ENCODE results near the gene AP5Z1. TPM values are rescaled to one million over a fixed set of nuclear protein-coding genes. Genes with fewer than 3 reads are reported as not detected.
A peak's percentile ranks its signal among the peaks of the same experiment; 100 is the strongest.

The AP5Z1 gene
- total RNA-seq, 2 donors from 2014 or later = 14.0 to 18.8 TPM

DNA sequence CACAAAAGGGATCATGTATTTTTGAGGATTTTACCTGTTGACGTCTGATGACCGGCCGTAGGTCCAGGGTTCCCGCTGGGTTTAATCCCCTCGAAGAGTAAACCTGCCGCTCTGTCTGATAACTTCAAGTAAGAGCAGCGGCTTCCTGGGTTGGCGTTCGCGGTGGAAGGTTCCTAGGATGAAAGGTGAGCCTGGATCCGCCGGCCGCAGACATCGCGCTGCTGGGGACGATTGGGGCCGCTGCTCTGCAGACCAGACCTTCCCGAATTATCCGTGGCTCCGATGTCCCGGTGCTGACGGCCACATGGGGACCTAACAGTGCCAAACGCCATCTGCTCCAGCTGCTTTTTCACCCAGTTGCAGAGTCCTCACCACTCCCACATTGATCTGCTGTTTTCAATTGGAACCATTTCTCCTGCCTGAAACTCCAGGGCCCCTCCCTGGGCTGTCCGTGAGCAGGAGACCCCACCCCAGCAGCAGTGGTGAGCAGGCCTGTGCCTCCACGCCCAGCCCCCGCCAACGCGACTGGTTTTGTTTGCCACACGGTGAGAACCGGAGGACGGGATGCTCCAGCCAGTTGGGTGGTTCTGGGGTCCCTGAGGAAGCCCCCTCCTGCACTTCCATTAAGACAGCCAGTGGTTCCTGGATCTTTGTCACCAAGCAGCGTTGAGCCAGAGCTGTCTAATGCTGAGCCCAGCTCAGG, 12.2 kb upstream of the AP5Z1 start:
- intact Hi-C loops (cut with DNase I) = no loop called here
- ATAC-seq = no peak
- DNase-seq = no peak

GRCh38 chr7:4763794-4764185, 11.6 kb upstream of the AP5Z1 start:
- intact Hi-C loops (cut with DNase I) = no loop called here
- no peak for ATAC-seq
- DNase-seq = no peak

DNA sequence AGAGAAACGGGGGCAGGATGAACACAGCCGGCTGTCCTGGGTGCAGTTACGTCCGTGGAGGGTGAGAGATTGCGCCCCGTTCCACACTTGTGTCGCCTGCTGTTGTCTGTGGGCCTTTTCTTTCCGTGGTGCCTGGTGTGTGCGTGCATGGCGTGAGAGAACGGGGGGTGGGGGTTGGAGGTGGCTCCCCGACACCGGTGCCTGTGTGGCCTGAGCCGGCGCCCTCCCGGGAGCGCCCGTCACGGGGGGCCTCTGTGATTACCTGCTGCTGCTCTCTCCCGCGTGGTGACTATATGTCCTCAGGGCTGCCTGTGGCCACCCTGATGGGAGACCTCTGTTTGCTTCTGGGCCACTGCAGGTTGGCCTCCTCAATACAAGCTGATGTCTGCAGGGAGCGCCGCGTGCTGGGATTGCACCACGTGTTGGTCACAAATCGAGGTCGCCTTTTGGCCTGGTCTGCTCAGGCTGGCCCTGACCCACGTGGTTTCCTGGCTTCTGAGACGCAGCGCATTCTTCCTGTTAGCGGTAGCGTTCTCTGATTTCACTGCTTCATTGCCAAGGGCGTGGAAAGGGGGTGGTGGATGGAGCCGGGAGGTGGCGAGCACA, 10.9 kb upstream of the AP5Z1 start:
- DNase-seq (no peak), ATAC-seq (no peak)
- intact Hi-C loops (cut with DNase I) = no loop called here

- no peak for ATAC-seq
- no peak for DNase-seq
- intact Hi-C loops (cut with DNase I) = no loop called here
These were observed 9.5 kb upstream of the AP5Z1 start for GRCh38 chr7:4765776-4766490.

DNA sequence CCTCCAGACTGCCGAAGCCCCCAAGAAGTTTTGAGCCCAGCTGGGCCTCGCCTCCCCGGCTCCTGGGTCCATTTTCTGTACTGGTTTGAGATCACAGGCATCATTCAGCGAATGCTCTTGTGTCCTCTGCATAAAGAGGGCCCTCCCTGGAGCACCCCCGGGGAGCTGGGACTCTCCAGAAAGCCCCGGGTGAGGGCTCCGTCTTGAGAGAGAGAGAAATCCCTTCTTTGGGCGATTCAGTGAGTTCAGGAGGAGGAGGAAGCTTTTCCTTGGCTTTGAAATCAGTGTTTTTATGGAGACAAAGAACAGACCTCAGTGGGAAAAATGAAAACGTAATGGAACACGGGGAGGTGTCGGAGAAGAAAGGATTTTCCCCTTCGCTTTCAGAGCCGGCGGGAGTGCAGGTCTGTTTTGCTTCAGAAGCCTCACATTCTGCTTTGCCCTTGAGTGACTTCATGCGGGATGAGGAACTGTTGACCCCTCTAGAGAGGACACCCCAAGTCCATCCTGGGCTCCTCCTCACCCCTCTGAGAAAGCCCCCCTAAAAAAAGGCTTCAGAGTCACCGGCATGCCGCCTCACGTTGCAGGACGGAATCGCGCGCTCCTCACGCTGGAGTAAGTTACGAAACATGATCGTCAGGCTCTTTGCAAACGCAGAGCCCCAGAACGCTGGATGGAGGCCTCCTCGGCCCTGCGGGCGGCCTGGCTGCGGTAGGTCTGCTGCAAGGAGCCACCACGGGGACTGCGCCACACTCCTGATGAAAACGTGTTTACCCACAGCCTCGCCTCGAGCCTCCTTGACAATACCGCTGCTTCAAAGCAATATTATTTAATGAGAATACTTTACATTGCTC, 8.5 kb upstream of the AP5Z1 start:
- ATAC-seq (no peak), DNase-seq (no peak)
- intact Hi-C loops (cut with DNase I) = no loop called here

DNA sequence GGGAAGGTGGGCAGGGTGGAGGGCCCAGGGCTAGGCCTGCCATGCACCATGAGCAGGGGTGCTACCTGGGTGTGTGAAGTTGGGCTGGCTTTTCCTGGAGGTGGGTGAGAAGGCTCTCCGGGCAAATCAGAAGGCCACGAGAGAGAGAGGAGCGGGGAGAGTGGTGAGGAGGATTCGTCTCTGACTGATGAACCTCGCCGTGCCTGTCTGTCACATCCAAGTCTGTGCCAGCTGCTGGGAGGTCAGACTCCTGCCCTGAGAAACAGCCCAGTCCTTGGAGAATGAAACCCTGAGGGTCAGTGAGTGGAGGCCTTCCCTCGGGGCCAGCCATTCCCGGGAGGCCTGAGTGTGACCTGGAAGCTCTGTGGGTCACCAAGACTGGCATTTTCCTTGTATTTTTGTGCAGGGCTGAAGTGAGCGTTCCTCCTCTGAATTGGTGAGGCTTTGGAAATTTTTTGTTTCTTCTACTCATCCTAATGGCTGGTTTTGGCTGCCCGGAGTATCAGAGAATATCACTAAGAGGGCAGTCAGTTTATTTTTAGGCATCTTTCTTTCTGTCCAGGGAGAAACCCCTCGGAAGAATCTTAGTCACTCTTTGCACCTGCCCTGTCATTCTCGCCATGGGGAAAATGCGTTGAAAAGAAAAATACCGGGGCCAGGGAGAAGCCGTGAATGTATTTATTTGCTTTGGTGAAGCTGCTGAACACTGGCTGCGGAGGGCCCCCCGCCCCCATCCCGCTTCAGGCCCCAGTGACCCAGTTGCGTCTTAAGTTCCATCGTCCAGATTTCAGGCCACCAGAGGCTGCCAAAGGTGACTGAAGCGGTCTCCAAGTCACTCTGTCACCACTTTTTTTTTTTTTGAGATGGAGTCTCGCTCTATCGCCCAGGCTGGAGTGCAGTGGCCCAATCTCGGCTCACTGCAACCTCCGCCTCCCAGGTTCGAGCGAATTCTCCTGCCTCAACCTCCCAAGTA, 6.5 kb upstream of the AP5Z1 start:
- ATAC-seq (no peak), DNase-seq (no peak)
- intact Hi-C loops (cut with DNase I) = no loop called here

DNA sequence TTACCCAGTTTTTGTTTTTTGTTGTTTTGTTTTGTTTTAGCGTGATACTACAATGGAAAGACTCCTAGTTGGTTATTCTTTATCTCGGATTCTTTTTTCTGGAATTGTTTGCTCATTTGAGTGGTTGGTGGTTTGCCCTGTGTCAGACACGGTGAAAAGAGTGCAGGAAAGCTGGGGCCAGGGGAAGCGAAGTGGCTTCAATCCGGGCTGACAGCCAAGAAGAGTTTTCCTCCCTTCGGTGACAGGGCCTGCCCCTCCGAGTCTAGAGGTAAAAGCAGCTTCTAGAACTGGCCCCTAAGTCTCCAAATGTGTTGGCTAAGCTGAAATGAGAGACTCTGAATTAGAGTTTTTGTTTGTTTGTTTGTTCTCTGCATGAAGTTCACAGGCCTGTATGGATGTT, 5.7 kb upstream of the AP5Z1 start:
- DNase-seq (no peak), ATAC-seq (no peak)
- intact Hi-C loops (cut with DNase I) = no loop called here

DNA sequence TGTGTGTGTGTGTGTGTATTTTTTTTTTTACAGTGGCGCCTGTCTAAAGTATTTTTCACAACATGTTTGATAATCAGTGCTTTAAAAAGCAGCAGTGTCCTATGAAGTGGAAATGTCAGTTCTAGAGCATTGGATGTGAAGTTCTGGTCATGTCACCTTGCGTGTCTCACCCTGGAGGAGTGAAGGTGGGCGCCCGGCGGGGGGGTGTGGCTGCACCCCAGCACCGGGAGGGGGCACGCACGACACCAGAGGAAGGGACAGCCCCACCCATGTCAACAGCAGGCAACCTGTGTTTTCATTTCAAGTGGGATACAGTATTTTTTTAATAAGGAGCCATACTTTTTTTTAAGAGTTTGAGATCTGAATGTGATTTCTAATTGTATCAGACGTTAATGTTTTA, 4.5 kb upstream of the AP5Z1 start:
- DNase-seq (no peak), ATAC-seq (no peak)
- intact Hi-C loops (cut with DNase I) = no loop called here

- intact Hi-C loops (cut with DNase I) = no loop called here
- no peak for ATAC-seq
These were observed 3.7 kb upstream of the AP5Z1 start for GRCh38 chr7:4771737-4772136.

GRCh38 chr7:4772306-4772705, 3.1 kb upstream of the AP5Z1 start:
- intact Hi-C loops (cut with DNase I) = no loop called here
- no peak for ATAC-seq
- no peak for DNase-seq

More at GRCh38 chr7:4771737-4772136, 3.7 kb upstream of the AP5Z1 start:
- no peak for DNase-seq

DNA sequence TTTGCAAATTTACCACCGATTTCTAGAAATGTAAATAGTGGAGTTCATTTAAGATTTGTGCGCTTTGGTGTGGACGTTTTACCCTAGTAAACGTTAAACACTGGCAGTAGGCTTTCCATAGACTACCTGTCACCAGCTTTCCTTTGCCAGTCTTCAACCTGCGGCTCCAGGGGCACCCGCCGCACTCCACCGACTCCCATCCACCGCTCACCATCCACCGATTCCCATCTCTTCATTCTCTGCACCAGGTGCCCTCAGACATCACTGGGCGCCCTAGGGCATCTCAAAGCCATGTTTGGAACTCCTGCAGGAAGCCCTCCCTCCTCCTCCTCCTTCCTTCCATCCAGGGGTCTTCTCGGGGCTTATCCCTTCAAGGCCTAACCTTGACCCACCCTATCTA, 1.4 kb upstream of the AP5Z1 start:
- intact Hi-C loops (cut with DNase I) = no loop called here
- no peak for ATAC-seq
- DNase-seq = no peak

DNA sequence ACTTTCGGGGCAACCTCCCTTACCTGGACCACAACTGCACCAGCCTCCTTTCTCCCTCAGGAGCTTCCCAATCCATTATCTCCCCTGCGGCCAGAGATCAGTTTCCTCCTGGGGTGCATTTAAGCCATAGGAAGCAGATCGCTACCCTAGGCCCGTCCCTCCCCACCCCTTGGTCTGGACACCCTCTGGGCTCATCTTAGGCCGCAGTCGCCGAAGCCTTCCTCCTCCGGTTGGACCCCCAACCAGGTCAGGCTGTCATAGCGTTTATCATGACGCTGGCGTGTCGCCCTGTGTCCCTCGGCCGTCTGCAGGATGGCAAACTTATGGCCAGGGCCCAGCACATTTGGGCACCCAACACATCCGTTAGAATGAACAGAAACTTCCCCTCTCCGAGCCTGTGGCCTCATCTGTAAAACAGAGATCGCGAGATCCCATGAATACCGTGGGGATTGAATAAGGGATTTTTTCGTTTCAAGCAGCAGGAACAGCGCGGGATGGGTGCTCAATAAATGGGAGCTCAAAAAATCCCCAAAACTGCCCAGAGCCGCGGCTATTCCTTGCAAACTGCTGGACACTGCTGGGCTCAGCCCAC, 669 bp upstream of the AP5Z1 start:
- intact Hi-C loops (cut with DNase I) = no loop called here
- DNase-seq (no peak), ATAC-seq (peak; percentile 35 to 49)

GRCh38 chr7:4775848-4776623, 613 bp downstream of the AP5Z1 start:
- intact Hi-C loops (cut with DNase I) = no loop called here
- peak; percentile 31 to 34 for ATAC-seq
- peak; percentile 53 for DNase-seq

DNA sequence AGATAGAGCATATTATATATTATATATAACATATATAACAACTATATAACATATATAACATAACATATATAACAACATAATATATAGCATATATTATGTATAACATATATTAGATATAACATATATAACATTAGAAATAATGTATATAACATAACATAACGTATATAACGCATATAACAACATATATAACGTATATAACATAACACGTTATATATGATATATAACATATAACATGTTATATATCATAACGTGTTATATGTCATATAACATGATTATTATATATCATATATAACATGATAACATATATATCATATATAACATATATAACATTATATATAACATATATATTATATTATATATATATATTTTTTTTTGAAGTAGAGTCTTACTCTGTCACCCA, 3.7 kb downstream of the AP5Z1 start:
- intact Hi-C loops (cut with DNase I) = no loop called here

DNA sequence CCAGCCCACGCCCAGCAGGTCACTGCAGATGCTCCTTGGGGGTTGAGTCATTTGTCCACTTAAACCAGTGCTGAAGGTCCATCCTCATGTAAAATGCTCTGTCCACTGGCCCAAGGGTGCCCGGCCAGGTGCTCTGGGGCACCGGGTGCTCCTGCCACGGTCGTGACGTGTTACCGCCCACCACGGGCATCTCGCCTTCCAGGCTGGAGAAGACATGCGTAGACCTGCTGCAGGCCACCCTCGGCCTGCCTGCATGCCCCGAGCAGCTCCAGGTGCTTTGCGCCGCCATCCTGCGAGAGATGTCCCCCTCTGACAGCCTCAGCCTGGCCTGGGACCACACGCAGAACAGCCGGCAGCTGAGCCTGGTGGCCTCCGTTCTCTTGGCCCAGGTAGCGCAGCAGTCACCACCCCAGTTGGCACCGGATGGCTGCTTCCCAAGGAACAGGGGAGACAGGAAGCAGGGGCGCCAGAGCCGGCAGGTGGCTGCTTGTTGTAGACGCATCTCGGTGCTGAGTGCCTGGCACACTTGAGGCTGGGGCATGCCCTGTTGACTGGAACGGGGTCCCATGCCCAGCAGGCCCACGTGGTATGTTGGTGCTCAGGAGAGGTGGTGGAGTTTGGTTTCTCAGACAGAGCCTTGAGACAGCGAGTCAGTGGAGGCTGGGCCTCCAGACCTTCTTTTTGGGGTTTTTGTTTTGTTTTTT, 6.1 kb downstream of the AP5Z1 start:
- ATAC-seq (no peak), DNase-seq (no peak)
- intact Hi-C loops (cut with DNase I) = no loop called here

More for the DNA sequence above, 3.7 kb downstream of the AP5Z1 start:
- ATAC-seq = no peak
- no peak for DNase-seq

GRCh38 chr7:4782333-4783291, 7.2 kb downstream of the AP5Z1 start:
- DNase-seq (no peak), ATAC-seq (no peak)
- intact Hi-C loops (cut with DNase I) = no loop called here
